ENCODE results near the gene TTC1. TPM values are rescaled to one million over a fixed set of nuclear protein-coding genes. Genes with fewer than 3 reads are reported as not detected.

TTC1 gene
- total and polyA plus RNA-seq, 2 donors: 58.2 to 63.7 TPM

- H3K27me3 ChIP-seq (ENCODE audit: control insufficient read depth in 2 of 2, insufficient read depth in 1 of 2, low read length in 1 of 2): no peaks in the 10 kb centered on the region
- no peak overlapping the region for H3K27ac ChIP-seq (ENCODE audit: low read depth in 1 of 2, low read length in 1 of 2)
- H3K4me3 ChIP-seq (ENCODE audit: low read length in 2 of 2): no peak overlapping the region
- WGBS: 96% methylated on average over 9 of the region's 9 CpGs
- no peaks in the 10 kb centered on the region for H3K4me1 ChIP-seq (ENCODE audit: control insufficient read depth in 2 of 2, insufficient read depth in 2 of 2, low read length in 2 of 2)
- peaks cover 4 to 11% of the 10 kb centered on the region in 2 donors for H3K36me3 ChIP-seq (ENCODE audit: control insufficient read depth in 2 of 2, insufficient read depth in 2 of 2, low read length in 1 of 2)
- H3K9me3 ChIP-seq (ENCODE audit: control insufficient read depth in 2 of 2, insufficient read depth in 1 of 2, low read length in 1 of 2): no peaks in the 10 kb centered on the region
- no peak for DNase-seq (ENCODE audit: low read depth in 6 of 9, low spot score in 9 of 9)
Measured at GRCh38 chr5:160082614-160083500, 73.9 kb downstream of the TTC1 start.

GRCh38 chr5:160083501-160083900 lies 74.6 kb downstream of the TTC1 start:
- no peak for DNase-seq (ENCODE audit: low read depth in 6 of 9, low spot score in 9 of 9)
- WGBS: 94% methylated on average over 3 of the region's 3 CpGs

GRCh38 chr5:160084144-160084543 lies 75.2 kb downstream of the TTC1 start:
- Histone ChIP-seq H3K27me3 (ENCODE audit: control insufficient read depth in 2 of 2, insufficient read depth in 1 of 2, low read length in 1 of 2) (no peaks in the 10 kb centered on the region), H3K4me3 (ENCODE audit: low read length in 2 of 2) (no peak overlapping the region), H3K4me1 (ENCODE audit: control insufficient read depth in 2 of 2, insufficient read depth in 2 of 2, low read length in 2 of 2) (no peaks in the 10 kb centered on the region), H3K9me3 (ENCODE audit: control insufficient read depth in 2 of 2, insufficient read depth in 1 of 2, low read length in 1 of 2) (no peaks in the 10 kb centered on the region), H3K36me3 (ENCODE audit: control insufficient read depth in 2 of 2, insufficient read depth in 2 of 2, low read length in 1 of 2) (peaks cover 0 to under 1% of the 10 kb centered on the region in 2 donors), H3K27ac (ENCODE audit: low read depth in 1 of 2, low read length in 1 of 2) (no peak overlapping the region)
- 100% methylated on average over 1 of the region's 1 CpG for WGBS
- DNase-seq (ENCODE audit: low read depth in 6 of 9, low spot score in 9 of 9): no peak

More at GRCh38 chr5:160083501-160083900, 74.6 kb downstream of the TTC1 start:
- Histone ChIP-seq H3K4me3 (ENCODE audit: low read length in 2 of 2) (no peak overlapping the region), H3K4me1 (ENCODE audit: control insufficient read depth in 2 of 2, insufficient read depth in 2 of 2, low read length in 2 of 2) (no peaks in the 10 kb centered on the region), H3K36me3 (ENCODE audit: control insufficient read depth in 2 of 2, insufficient read depth in 2 of 2, low read length in 1 of 2) (peaks cover 3 to 5% of the 10 kb centered on the region in 2 donors), H3K27me3 (ENCODE audit: control insufficient read depth in 2 of 2, insufficient read depth in 1 of 2, low read length in 1 of 2) (no peaks in the 10 kb centered on the region), H3K9me3 (ENCODE audit: control insufficient read depth in 2 of 2, insufficient read depth in 1 of 2, low read length in 1 of 2) (no peaks in the 10 kb centered on the region), H3K27ac (ENCODE audit: low read depth in 1 of 2, low read length in 1 of 2) (no peak overlapping the region)

GRCh38 chr5:160087199-160087598 lies 78.3 kb downstream of the TTC1 start:
- H3K9me3 ChIP-seq (ENCODE audit: control insufficient read depth in 2 of 2, insufficient read depth in 1 of 2, low read length in 1 of 2): no peaks in the 10 kb centered on the region
- H3K27me3 ChIP-seq (ENCODE audit: control insufficient read depth in 2 of 2, insufficient read depth in 1 of 2, low read length in 1 of 2): no peaks in the 10 kb centered on the region
- WGBS: 97% methylated on average over 1 of the region's 1 CpG
- no peak overlapping the region for H3K27ac ChIP-seq (ENCODE audit: low read depth in 1 of 2, low read length in 1 of 2)
- H3K4me1 ChIP-seq (ENCODE audit: control insufficient read depth in 2 of 2, insufficient read depth in 2 of 2, low read length in 2 of 2): no peaks in the 10 kb centered on the region
- DNase-seq (ENCODE audit: low read depth in 6 of 9, low spot score in 9 of 9): no peak
- no peak overlapping the region for H3K4me3 ChIP-seq (ENCODE audit: low read length in 2 of 2)
- peaks cover 1 to 12% of the 10 kb centered on the region in 2 donors for H3K36me3 ChIP-seq (ENCODE audit: control insufficient read depth in 2 of 2, insufficient read depth in 2 of 2, low read length in 1 of 2)

GRCh38 chr5:160088805-160089204 lies 79.9 kb downstream of the TTC1 start:
- DNase-seq (ENCODE audit: low read depth in 6 of 9, low spot score in 9 of 9): no peak
- Histone ChIP-seq H3K36me3 (ENCODE audit: control insufficient read depth in 2 of 2, insufficient read depth in 2 of 2, low read length in 1 of 2) (peaks cover 17 to 28% of the 10 kb centered on the region in 2 donors), H3K27ac (ENCODE audit: low read depth in 1 of 2, low read length in 1 of 2) (no peak overlapping the region), H3K4me1 (ENCODE audit: control insufficient read depth in 2 of 2, insufficient read depth in 2 of 2, low read length in 2 of 2) (no peaks in the 10 kb centered on the region), H3K4me3 (ENCODE audit: low read length in 2 of 2) (no peak overlapping the region), H3K9me3 (ENCODE audit: control insufficient read depth in 2 of 2, insufficient read depth in 1 of 2, low read length in 1 of 2) (no peaks in the 10 kb centered on the region), H3K27me3 (ENCODE audit: control insufficient read depth in 2 of 2, insufficient read depth in 1 of 2, low read length in 1 of 2) (no peaks in the 10 kb centered on the region)
- WGBS: 99% methylated on average over 1 of the region's 1 CpG

GRCh38 chr5:160089531-160089930 lies 80.6 kb downstream of the TTC1 start:
- Histone ChIP-seq H3K27ac (ENCODE audit: low read depth in 1 of 2, low read length in 1 of 2) (no peak overlapping the region), H3K27me3 (ENCODE audit: control insufficient read depth in 2 of 2, insufficient read depth in 1 of 2, low read length in 1 of 2) (no peaks in the 10 kb centered on the region), H3K9me3 (ENCODE audit: control insufficient read depth in 2 of 2, insufficient read depth in 1 of 2, low read length in 1 of 2) (no peaks in the 10 kb centered on the region), H3K36me3 (ENCODE audit: control insufficient read depth in 2 of 2, insufficient read depth in 2 of 2, low read length in 1 of 2) (peaks cover 17 to 29% of the 10 kb centered on the region in 2 donors), H3K4me1 (ENCODE audit: control insufficient read depth in 2 of 2, insufficient read depth in 2 of 2, low read length in 2 of 2) (no peaks in the 10 kb centered on the region), H3K4me3 (ENCODE audit: low read length in 2 of 2) (no peak overlapping the region)
- DNase-seq (ENCODE audit: low read depth in 6 of 9, low spot score in 9 of 9): no peak
- over 99% methylated on average over 2 of the region's 2 CpGs for WGBS

- Histone ChIP-seq H3K4me1 (ENCODE audit: control insufficient read depth in 2 of 2, insufficient read depth in 2 of 2, low read length in 2 of 2) (no peaks in the 10 kb centered on the region), H3K36me3 (ENCODE audit: control insufficient read depth in 2 of 2, insufficient read depth in 2 of 2, low read length in 1 of 2) (peaks cover 17 to 29% of the 10 kb centered on the region in 2 donors), H3K27me3 (ENCODE audit: control insufficient read depth in 2 of 2, insufficient read depth in 1 of 2, low read length in 1 of 2) (no peaks in the 10 kb centered on the region), H3K4me3 (ENCODE audit: low read length in 2 of 2) (no peak overlapping the region), H3K9me3 (ENCODE audit: control insufficient read depth in 2 of 2, insufficient read depth in 1 of 2, low read length in 1 of 2) (no peaks in the 10 kb centered on the region), H3K27ac (ENCODE audit: low read depth in 1 of 2, low read length in 1 of 2) (no peak overlapping the region)
- WGBS: 95% methylated on average over 1 of the region's 1 CpG
- DNase-seq (ENCODE audit: low read depth in 6 of 9, low spot score in 9 of 9): no peak
Measured at GRCh38 chr5:160090059-160090458, 81.1 kb downstream of the TTC1 start.

- WGBS: 95% methylated on average over 7 of the region's 7 CpGs
- no peak for DNase-seq (ENCODE audit: low read depth in 6 of 9, low spot score in 9 of 9)
- Histone ChIP-seq H3K4me1 (ENCODE audit: control insufficient read depth in 2 of 2, insufficient read depth in 2 of 2, low read length in 2 of 2) (no peaks in the 10 kb centered on the region), H3K4me3 (ENCODE audit: low read length in 2 of 2) (no peak overlapping the region), H3K27ac (ENCODE audit: low read depth in 1 of 2, low read length in 1 of 2) (no peak overlapping the region), H3K36me3 (ENCODE audit: control insufficient read depth in 2 of 2, insufficient read depth in 2 of 2, low read length in 1 of 2) (peaks cover 17 to 34% of the 10 kb centered on the region in 2 donors), H3K27me3 (ENCODE audit: control insufficient read depth in 2 of 2, insufficient read depth in 1 of 2, low read length in 1 of 2) (no peaks in the 10 kb centered on the region), H3K9me3 (ENCODE audit: control insufficient read depth in 2 of 2, insufficient read depth in 1 of 2, low read length in 1 of 2) (no peaks in the 10 kb centered on the region)
Measured at GRCh38 chr5:160092514-160092913, 83.6 kb downstream of the TTC1 start.

- H3K9me3 ChIP-seq (ENCODE audit: control insufficient read depth in 2 of 2, insufficient read depth in 1 of 2, low read length in 1 of 2): no peaks in the 10 kb centered on the region
- H3K36me3 ChIP-seq (ENCODE audit: control insufficient read depth in 2 of 2, insufficient read depth in 2 of 2, low read length in 1 of 2): peaks cover 17 to 34% of the 10 kb centered on the region in 2 donors
- H3K4me1 ChIP-seq (ENCODE audit: control insufficient read depth in 2 of 2, insufficient read depth in 2 of 2, low read length in 2 of 2): peaks cover 0 to 2% of the 10 kb centered on the region in 2 donors
- 95% methylated on average over 11 of the region's 11 CpGs for WGBS
- no peaks in the 10 kb centered on the region for H3K27me3 ChIP-seq (ENCODE audit: control insufficient read depth in 2 of 2, insufficient read depth in 1 of 2, low read length in 1 of 2)
- no peak overlapping the region for H3K27ac ChIP-seq (ENCODE audit: low read depth in 1 of 2, low read length in 1 of 2)
- H3K4me3 ChIP-seq (ENCODE audit: low read length in 2 of 2): no peak overlapping the region
- no peak for DNase-seq (ENCODE audit: low read depth in 6 of 9, low spot score in 9 of 9)
Measured at GRCh38 chr5:160092960-160093707, 84.2 kb downstream of the TTC1 start.
